PC-3 (cell line): ENCODE results near the gene ZEB2. TPM values are rescaled to one million over a fixed set of nuclear protein-coding genes. Genes with fewer than 3 reads are reported as not detected.

Experiments
- ATAC-seq: fragments of 200-7000 bp; cut with Tn5 transposase; 2 replicates; pipeline ENCODE4 v1.9.1; 2020; ENCODE audit warnings: mild to moderate bottlenecking, moderate library complexity
- BruUV-seq: library from RNA; stranded (reverse); fragments of 400-500 nt; replicated peaks from 2 replicates; lab custom pipeline; 2021; lab: Mats Ljungman, UMichigan
- CTCF ChIA-PET: fragments of 300-600 bp; sonication (Branson Sonifier 250); formaldehyde crosslinking; loops from one replicate; lab custom pipeline; 2022; ENCODE audit warnings: antibody characterized with exemption; lab: Charles Lee
- POLR2A ChIA-PET: fragments of 300-600 bp; sonication (Branson Sonifier 250); formaldehyde crosslinking; loops from one replicate; lab custom pipeline; 2022; ENCODE audit warnings: antibody characterized with exemption; ENCODE audit not compliant: unreplicated experiment; lab: Charles Lee
- DNase-seq: peaks from one replicate; pipeline ENCODE4 v3.0.0-alpha.2; 2015
- H2AFZ ChIP-seq: fragments of 300-600 bp; sonication (generic); 2 replicates; pipeline ENCODE4 v1.6.0; 2016; ENCODE audit warnings: antibody characterized with exemption, low read length
- H3F3A ChIP-seq: fragments of 300-600 bp; sonication (generic); one replicate; pipeline ENCODE4 v1.6.0; 2017; ENCODE audit warnings: antibody characterized with exemption, low read length, control low read depth, mild to moderate bottlenecking; ENCODE audit not compliant: unreplicated experiment
- H3K27ac ChIP-seq: fragments of 300-600 bp; sonication (generic); 2 replicates; pipeline ENCODE4 v1.5.1; 2016; ENCODE audit warnings: mild to moderate bottlenecking, low read length
- H3K27me3 ChIP-seq: fragments of 300-600 bp; sonication (generic); 2 replicates; pipeline ENCODE4 v1.6.1; 2016; ENCODE audit warnings: low read length, mixed read lengths
- H3K36me3 ChIP-seq: fragments of 300-600 bp; sonication (generic); 2 replicates; pipeline ENCODE4 v1.6.1; 2016; ENCODE audit warnings: low read depth, mixed run types, low read length, mixed read lengths
- H3K4me1 ChIP-seq: fragments of 300-600 bp; sonication (generic); 2 replicates; pipeline ENCODE4 v1.5.1; 2016; ENCODE audit warnings: low read length; ENCODE audit not compliant: insufficient read depth
- H3K4me2 ChIP-seq: fragments of 300-600 bp; sonication (generic); 2 replicates; pipeline ENCODE4 v1.6.0; 2016; ENCODE audit warnings: low read length
- H3K4me3 ChIP-seq: fragments of 300-600 bp; sonication (generic); 2 replicates; pipeline ENCODE4 v1.5.1; 2016; ENCODE audit warnings: mild to moderate bottlenecking, low read length, mixed read lengths
- H3K79me2 ChIP-seq: fragments of 300-600 bp; sonication (generic); 2 replicates; pipeline ENCODE4 v1.6.1; 2017; ENCODE audit warnings: low read length, mixed read lengths
- H3K9ac ChIP-seq: fragments of 300-600 bp; sonication (generic); 2 replicates; pipeline ENCODE4 v1.6.0; 2016; ENCODE audit warnings: mild to moderate bottlenecking, low read length
- H3K9me2 ChIP-seq: fragments of 300-600 bp; sonication (generic); replicated peaks from 2 replicates; pipeline ENCODE4 v1.6.1; 2016; ENCODE audit warnings: mixed run types, low read length, mixed read lengths
- H3K9me3 ChIP-seq: fragments of 300-600 bp; sonication (generic); 2 replicates; pipeline ENCODE4 v1.6.1; 2016; ENCODE audit warnings: low read length, mixed read lengths
- H4K20me1 ChIP-seq: fragments of 300-600 bp; sonication (generic); 2 replicates; pipeline ENCODE4 v1.6.1; 2016; ENCODE audit warnings: low read length, mixed read lengths
- EZH2 ChIP-seq: fragments of 300-600 bp; sonication (generic); IDR thresholded peaks from one replicate; pipeline ENCODE4 v1.6.1; 2017; ENCODE audit warnings: antibody characterized with exemption, mild to moderate bottlenecking, low read length; ENCODE audit not compliant: unreplicated experiment
- EZH2phosphoT487 ChIP-seq: fragments of 300-600 bp; sonication (generic); IDR thresholded peaks from 2 replicates; pipeline ENCODE4 v1.6.1; 2018; ENCODE audit warnings: mild to moderate bottlenecking, antibody characterized with exemption, low read length, borderline replicate concordance
- intact Hi-C: fragments of 100-400 bp; cut with micrococcal nuclease; formaldehyde crosslinking; loops from 2 replicates; pipeline ENCODE4 v1.9.0; 2023
- total RNA-seq: library from RNA; depleted of rRNA; stranded (reverse); fragments of >200 nt; gene quantifications from 2 replicates; pipeline ENCODE4 v1.2.3, GENCODE V29; 2014
- TF ChIP-seq, protein P1 (sequence below): fragments of 300-600 bp; sonication (generic); conservative IDR thresholded peaks from 2 replicates; pipeline ENCODE4 v1.5.1; 2017; ENCODE audit warnings: antibody characterized with exemption, low read depth, mild to moderate bottlenecking, low read length

ZEB2 gene
- total RNA-seq, 1 experiment from 2014 or later: 1.1 TPM

DNA sequence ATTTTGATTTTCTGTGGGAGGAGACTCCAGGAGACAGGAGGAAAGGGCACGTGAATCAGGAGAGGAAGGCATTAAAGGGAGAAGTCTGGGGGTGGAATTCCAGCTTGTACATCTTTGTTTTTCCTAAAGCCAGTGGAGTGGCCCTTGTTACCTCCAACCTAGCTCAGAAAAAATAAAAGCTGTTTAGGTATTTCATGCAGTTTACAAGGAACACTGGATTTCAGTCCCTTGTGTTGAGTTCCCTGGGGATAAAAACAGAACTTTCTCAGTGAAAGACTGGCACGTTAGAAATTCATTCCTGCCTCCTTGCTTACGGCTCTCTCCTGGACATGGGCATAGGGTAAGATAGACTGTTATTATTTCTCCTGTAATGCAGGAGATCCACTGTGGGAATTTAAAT, 170.2 kb downstream of the ZEB2 start:
- Histone ChIP-seq H3K27me3 (no peaks in the 10 kb centered on the region), H4K20me1 (no peaks in the 10 kb centered on the region), H3K36me3 (no peaks in the 10 kb centered on the region), H3K9me3 (no peaks in the 10 kb centered on the region), H3K79me2 (no peaks in the 10 kb centered on the region), H2AFZ (peak overlapping the region; percentile 75), H3K9me2 (no peaks in the 10 kb centered on the region), H3K4me3 (peak overlapping the region; percentile 6; the same call in 1 of the 2 replicates), H3F3A (no peaks in the 10 kb centered on the region), H3K4me2 (peak overlapping the region; percentile 49), H3K27ac (peak overlapping the region; percentile 47), H3K9ac (no peak overlapping the region), H3K4me1 (peaks cover 16% of the 10 kb centered on the region)
- TF ChIP-seq EZH2phosphoT487 (no peak), EZH2 (no peak)
- TF ChIP-seq, protein P1, sequence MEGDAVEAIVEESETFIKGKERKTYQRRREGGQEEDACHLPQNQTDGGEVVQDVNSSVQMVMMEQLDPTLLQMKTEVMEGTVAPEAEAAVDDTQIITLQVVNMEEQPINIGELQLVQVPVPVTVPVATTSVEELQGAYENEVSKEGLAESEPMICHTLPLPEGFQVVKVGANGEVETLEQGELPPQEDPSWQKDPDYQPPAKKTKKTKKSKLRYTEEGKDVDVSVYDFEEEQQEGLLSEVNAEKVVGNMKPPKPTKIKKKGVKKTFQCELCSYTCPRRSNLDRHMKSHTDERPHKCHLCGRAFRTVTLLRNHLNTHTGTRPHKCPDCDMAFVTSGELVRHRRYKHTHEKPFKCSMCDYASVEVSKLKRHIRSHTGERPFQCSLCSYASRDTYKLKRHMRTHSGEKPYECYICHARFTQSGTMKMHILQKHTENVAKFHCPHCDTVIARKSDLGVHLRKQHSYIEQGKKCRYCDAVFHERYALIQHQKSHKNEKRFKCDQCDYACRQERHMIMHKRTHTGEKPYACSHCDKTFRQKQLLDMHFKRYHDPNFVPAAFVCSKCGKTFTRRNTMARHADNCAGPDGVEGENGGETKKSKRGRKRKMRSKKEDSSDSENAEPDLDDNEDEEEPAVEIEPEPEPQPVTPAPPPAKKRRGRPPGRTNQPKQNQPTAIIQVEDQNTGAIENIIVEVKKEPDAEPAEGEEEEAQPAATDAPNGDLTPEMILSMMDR: no peak
- BruUV-seq: no TSS peak
- intact Hi-C loops: no loop called here
- CTCF ChIA-PET: no interaction called here
- peak; percentile 40 for ATAC-seq
- DNase-seq: no peak
- POLR2A ChIA-PET: interaction anchor here (0.7 kb wide), 2 partner anchors 39 to 120 kb away, joined by 3 to 25 read pairs; no protein-coding TSS in a partner anchor

DNA sequence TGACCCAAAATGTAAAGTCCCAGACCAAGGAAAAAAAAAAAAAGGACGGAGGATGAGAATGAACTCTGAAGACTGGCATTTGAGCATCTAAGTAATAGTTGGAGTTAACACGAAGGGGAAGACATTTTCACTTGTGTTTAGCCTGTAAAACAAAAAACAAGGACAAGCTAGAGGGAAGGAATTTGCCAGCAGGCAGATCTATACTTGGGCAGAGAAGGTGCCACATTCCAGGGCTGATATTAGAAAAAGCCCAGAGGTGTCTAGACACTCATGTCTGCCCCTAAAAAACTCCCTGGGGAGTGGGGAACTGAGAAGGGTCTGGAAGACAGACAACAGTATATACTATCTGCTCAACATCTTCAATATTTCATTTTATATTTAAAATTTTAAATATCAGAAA, 171.1 kb downstream of the ZEB2 start:
- H3K36me3 ChIP-seq: no peaks in the 10 kb centered on the region
- CTCF ChIA-PET: no interaction called here
- intact Hi-C loops: no loop called here
- H3K27me3 ChIP-seq: no peaks in the 10 kb centered on the region
- H2AFZ ChIP-seq: no peak overlapping the region
- H3K4me3 ChIP-seq: no peak overlapping the region
- no peak overlapping the region for H3K9ac ChIP-seq
- no peaks in the 10 kb centered on the region for H3K9me2 ChIP-seq
- H3K79me2 ChIP-seq: no peaks in the 10 kb centered on the region
- DNase-seq (no peak), ATAC-seq (no peak)
- no peak overlapping the region for H3K4me2 ChIP-seq
- no peak overlapping the region for H3K27ac ChIP-seq
- no TSS peak for BruUV-seq
- H4K20me1 ChIP-seq: no peaks in the 10 kb centered on the region
- H3K4me1 ChIP-seq: peaks cover 16% of the 10 kb centered on the region
- POLR2A ChIA-PET: interaction anchor here (0.6 kb wide), 1 partner anchor 337 kb away, joined by 12 read pairs; no protein-coding TSS in a partner anchor
- TF ChIP-seq EZH2: no peak
- no peaks in the 10 kb centered on the region for H3K9me3 ChIP-seq
- H3F3A ChIP-seq: no peaks in the 10 kb centered on the region

DNA sequence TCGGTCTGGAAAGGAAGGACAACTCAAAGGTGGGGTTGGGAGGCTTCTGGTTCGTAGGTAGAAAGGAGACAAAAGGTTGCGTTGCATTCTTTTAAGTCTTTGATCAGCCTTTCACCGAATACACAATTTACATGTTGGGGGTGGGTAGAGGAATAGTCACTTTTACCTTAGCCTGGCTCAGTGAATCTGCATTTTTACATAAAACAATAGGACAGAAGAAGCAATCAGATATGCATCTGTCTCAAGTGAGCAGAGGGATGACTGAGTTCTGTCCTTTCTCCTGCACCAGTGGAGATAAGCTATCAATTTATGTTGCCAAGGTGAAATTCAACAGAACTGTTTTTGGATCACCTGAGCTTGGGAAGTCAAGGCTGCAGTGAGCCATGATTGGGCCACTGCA, 173.7 kb downstream of the ZEB2 start:
- Histone ChIP-seq H3K79me2 (no peaks in the 10 kb centered on the region), H3K4me2 (no peak overlapping the region), H3K36me3 (no peaks in the 10 kb centered on the region), H3F3A (no peaks in the 10 kb centered on the region), H3K4me1 (peaks cover 25% of the 10 kb centered on the region), H3K27ac (no peak overlapping the region), H3K9me3 (no peaks in the 10 kb centered on the region), H3K9ac (no peak overlapping the region), H2AFZ (no peak overlapping the region), H3K9me2 (no peaks in the 10 kb centered on the region), H3K4me3 (no peak overlapping the region), H3K27me3 (no peaks in the 10 kb centered on the region), H4K20me1 (no peaks in the 10 kb centered on the region)
- DNase-seq (no peak), ATAC-seq (no peak)
- BruUV-seq: no TSS peak
- TF ChIP-seq, protein P1: no peak
- no peak for TF ChIP-seq EZH2phosphoT487
- TF ChIP-seq EZH2: no peak
- intact Hi-C loops: no loop called here
- ChIA-PET CTCF (no interaction called here), POLR2A (no interaction called here)
